ENCODE results near the gene KRTAP5-4.

The KRTAP5-4 gene

GRCh38 chr11:1641096-1641495, 19.2 kb upstream of the KRTAP5-4 start:
- Histone ChIP-seq H3K36me3 (ENCODE audit: control insufficient read depth, insufficient read depth, low read length) (no peaks in the 10 kb centered on the region), H3K9me3 (ENCODE audit: control insufficient read depth, insufficient read depth, low read length) (no peaks in the 10 kb centered on the region), H3K4me1 (ENCODE audit: control insufficient read depth, insufficient read depth, low read length) (no peaks in the 10 kb centered on the region), H3K9ac (ENCODE audit: low read depth, low read length) (no peak overlapping the region), H3K4me3 (ENCODE audit: low read depth, low read length) (no peak overlapping the region), H3K27me3 (ENCODE audit: control insufficient read depth, insufficient read depth, low read length) (no peaks in the 10 kb centered on the region)

DNA sequence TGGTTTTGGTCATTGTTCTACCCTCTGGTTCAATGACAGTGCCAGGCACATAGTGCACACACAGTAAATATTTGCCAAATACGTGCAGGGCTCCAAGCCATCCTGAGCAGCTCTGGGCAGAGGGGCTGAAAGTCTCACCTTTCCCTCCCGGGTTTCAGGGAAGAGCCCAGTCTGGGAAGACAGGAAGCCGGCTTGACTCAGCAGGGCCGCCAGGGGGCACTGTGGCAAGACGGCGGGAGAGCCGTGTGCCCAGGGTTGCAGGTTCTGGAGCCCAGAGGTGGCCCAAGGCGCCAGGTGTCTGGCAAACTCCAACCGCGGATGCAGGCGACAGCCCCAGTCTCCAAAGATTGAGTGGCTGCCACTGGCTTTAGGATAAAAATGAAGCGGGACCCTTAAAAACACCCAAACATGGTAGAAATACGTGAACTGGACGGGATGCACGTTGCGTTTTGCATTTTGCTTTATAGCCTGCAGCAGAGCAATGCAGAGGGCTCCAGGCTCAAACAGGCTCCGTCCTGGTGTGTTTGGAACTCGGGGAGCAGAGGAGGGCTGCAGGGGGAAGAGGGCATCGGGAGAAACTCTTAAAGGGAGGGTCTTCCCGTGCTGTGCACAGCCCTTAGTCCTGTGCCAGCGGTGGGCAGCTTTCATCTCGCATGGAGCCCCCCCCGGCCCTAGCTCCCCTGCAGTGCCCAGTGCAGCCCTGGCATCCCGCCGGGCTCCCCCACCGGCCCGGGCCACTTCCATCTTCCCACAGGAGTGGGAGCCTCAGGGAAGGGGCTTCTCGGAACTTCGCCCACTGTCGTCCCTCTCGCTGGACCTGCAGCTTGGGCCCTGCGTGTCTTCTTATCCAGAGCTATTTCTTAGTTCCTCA, 18.4 kb upstream of the KRTAP5-4 start:
- no peak overlapping the region for H3K9ac ChIP-seq (ENCODE audit: low read depth, low read length)
- no peaks in the 10 kb centered on the region for H3K9me3 ChIP-seq (ENCODE audit: control insufficient read depth, insufficient read depth, low read length)
- H3K4me1 ChIP-seq (ENCODE audit: control insufficient read depth, insufficient read depth, low read length): no peaks in the 10 kb centered on the region
- H3K4me3 ChIP-seq (ENCODE audit: low read depth, low read length): no peak overlapping the region
- no peaks in the 10 kb centered on the region for H3K36me3 ChIP-seq (ENCODE audit: control insufficient read depth, insufficient read depth, low read length)
- H3K27me3 ChIP-seq (ENCODE audit: control insufficient read depth, insufficient read depth, low read length): no peaks in the 10 kb centered on the region

DNA sequence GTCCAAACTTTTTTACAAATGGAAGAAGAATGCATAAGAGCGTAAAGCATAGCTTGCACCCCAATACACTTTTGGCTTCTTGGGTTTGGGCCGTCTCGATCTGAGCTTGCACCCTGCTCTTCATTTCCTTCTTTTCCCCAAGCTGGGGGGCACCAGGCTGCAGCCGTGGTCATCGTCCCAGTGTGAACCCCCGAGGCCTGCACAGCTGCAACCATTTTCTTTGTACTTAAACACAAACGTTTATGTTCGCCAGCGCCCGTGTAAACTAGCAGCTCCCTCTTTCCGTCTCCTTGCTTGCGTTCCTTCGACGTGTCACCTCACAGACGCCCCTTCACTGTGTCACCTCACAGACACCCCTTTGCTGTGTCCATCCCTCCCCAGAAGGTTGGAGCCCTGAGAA, 17.7 kb upstream of the KRTAP5-4 start:
- H3K9me3 ChIP-seq (ENCODE audit: control insufficient read depth, insufficient read depth, low read length): no peaks in the 10 kb centered on the region
- no peak overlapping the region for H3K4me3 ChIP-seq (ENCODE audit: low read depth, low read length)
- no peak overlapping the region for H3K9ac ChIP-seq (ENCODE audit: low read depth, low read length)
- no peaks in the 10 kb centered on the region for H3K27me3 ChIP-seq (ENCODE audit: control insufficient read depth, insufficient read depth, low read length)
- no peaks in the 10 kb centered on the region for H3K4me1 ChIP-seq (ENCODE audit: control insufficient read depth, insufficient read depth, low read length)
- H3K36me3 ChIP-seq (ENCODE audit: control insufficient read depth, insufficient read depth, low read length): no peaks in the 10 kb centered on the region

- Histone ChIP-seq H3K4me3 (ENCODE audit: low read depth, low read length) (no peak overlapping the region), H3K9ac (ENCODE audit: low read depth, low read length) (no peak overlapping the region), H3K36me3 (ENCODE audit: control insufficient read depth, insufficient read depth, low read length) (no peaks in the 10 kb centered on the region), H3K4me1 (ENCODE audit: control insufficient read depth, insufficient read depth, low read length) (no peaks in the 10 kb centered on the region), H3K9me3 (ENCODE audit: control insufficient read depth, insufficient read depth, low read length) (no peaks in the 10 kb centered on the region), H3K27me3 (ENCODE audit: control insufficient read depth, insufficient read depth, low read length) (no peaks in the 10 kb centered on the region)
Measured at GRCh38 chr11:1639102-1639620, 17.2 kb upstream of the KRTAP5-4 start.

DNA sequence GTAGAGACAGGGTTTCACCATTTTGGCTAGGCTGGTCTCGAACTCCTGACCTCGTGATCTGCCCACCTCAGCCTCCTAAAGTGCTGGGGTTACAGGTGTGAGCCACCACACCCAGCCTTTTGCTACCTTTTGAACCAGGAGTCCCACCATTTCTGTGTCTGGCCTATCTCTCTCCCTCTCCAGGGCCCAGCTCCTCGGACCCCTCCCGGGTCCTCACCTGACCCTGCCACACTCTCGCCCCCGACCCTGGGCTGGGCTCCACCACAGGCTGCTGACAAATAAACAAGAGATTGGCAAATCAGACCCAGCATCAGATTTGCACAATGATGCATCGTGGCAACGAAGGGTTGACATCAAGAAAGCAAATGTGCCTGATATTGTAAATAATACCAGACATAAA, 16.4 kb upstream of the KRTAP5-4 start:
- Histone ChIP-seq H3K4me3 (ENCODE audit: low read depth, low read length) (no peak overlapping the region), H3K27me3 (ENCODE audit: control insufficient read depth, insufficient read depth, low read length) (no peaks in the 10 kb centered on the region), H3K4me1 (ENCODE audit: control insufficient read depth, insufficient read depth, low read length) (no peaks in the 10 kb centered on the region), H3K9ac (ENCODE audit: low read depth, low read length) (no peak overlapping the region), H3K9me3 (ENCODE audit: control insufficient read depth, insufficient read depth, low read length) (no peaks in the 10 kb centered on the region), H3K36me3 (ENCODE audit: control insufficient read depth, insufficient read depth, low read length) (no peaks in the 10 kb centered on the region)

- Histone ChIP-seq H3K27me3 (ENCODE audit: control insufficient read depth, insufficient read depth, low read length) (no peaks in the 10 kb centered on the region), H3K9ac (ENCODE audit: low read depth, low read length) (no peak overlapping the region), H3K36me3 (ENCODE audit: control insufficient read depth, insufficient read depth, low read length) (no peaks in the 10 kb centered on the region), H3K4me1 (ENCODE audit: control insufficient read depth, insufficient read depth, low read length) (no peaks in the 10 kb centered on the region), H3K4me3 (ENCODE audit: low read depth, low read length) (no peak overlapping the region), H3K9me3 (ENCODE audit: control insufficient read depth, insufficient read depth, low read length) (no peaks in the 10 kb centered on the region)
Measured at GRCh38 chr11:1637628-1638027, 15.7 kb upstream of the KRTAP5-4 start.

DNA sequence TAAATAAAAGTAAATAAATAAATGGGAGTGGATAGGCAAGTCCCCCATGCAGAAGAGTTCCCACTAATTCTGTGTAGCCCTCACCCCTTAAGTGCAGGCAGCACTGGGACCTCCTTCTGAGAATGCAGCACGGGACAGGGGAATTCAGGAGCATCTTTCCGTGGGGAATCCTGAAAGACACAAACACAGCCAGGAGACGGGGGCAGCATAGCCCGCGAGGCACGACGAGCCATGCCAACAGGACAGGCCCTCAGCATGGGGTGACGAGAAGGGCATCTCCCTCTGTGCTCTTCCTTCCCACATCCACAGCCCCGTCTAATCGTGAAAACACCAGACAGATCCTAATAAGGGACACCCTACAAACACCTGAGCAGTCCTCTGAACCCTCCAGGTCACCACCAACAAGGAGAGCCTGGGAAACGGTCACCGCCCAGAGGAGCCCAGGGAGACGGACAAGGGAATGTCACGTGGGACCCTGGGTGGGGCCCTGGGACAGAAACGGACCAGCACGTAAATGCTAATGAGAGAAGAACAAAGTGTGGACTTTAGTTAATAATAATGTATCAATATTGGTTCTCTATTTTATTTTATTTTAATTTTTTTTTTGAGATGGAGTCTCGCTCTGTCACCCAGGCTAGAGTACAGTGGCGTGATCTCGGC, 14.5 kb upstream of the KRTAP5-4 start:
- Histone ChIP-seq H3K27me3 (ENCODE audit: control insufficient read depth, insufficient read depth, low read length) (no peaks in the 10 kb centered on the region), H3K9me3 (ENCODE audit: control insufficient read depth, insufficient read depth, low read length) (no peaks in the 10 kb centered on the region), H3K4me1 (ENCODE audit: control insufficient read depth, insufficient read depth, low read length) (no peaks in the 10 kb centered on the region), H3K9ac (ENCODE audit: low read depth, low read length) (no peak overlapping the region), H3K36me3 (ENCODE audit: control insufficient read depth, insufficient read depth, low read length) (no peaks in the 10 kb centered on the region), H3K4me3 (ENCODE audit: low read depth, low read length) (no peak overlapping the region)

GRCh38 chr11:1633864-1634263, 11.9 kb upstream of the KRTAP5-4 start:
- no peak overlapping the region for H3K9ac ChIP-seq (ENCODE audit: low read depth, low read length)
- no peaks in the 10 kb centered on the region for H3K36me3 ChIP-seq (ENCODE audit: control insufficient read depth, insufficient read depth, low read length)
- H3K27me3 ChIP-seq (ENCODE audit: control insufficient read depth, insufficient read depth, low read length): peaks cover 5% of the 10 kb centered on the region
- H3K9me3 ChIP-seq (ENCODE audit: control insufficient read depth, insufficient read depth, low read length): no peaks in the 10 kb centered on the region
- H3K4me3 ChIP-seq (ENCODE audit: low read depth, low read length): no peak overlapping the region
- H3K4me1 ChIP-seq (ENCODE audit: control insufficient read depth, insufficient read depth, low read length): peaks cover 3% of the 10 kb centered on the region

DNA sequence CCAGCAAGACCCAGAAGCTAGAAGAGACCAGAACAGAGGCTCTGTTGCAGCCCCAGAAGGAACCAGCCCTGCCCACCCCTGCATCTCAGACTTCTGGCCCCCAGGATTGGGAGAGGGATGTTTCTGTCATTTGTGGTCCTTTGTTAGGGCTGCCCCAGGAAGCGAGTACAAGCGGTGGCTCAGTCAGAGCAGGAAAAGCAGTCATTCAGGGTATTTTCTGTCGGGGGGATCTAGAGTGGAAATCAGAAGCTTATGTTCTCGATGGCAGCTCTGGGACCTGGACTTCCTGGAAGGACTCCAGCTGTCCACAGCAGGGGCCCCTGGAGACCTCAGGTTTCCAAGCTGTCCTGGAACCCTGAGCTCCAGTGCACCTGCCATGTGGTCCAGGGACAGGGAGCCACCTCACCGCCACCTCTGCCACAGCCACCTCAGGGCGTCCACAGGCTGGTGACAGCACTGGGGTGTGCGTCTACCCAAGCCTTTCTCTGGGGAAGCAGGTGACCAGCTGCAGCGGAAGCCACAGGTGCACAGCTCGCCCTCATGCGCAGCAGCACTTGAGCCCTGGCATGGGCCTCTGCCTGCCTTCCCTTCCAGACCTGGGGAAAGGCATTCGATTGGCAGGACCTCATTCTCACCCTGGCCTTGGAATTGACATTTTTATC, 10.2 kb upstream of the KRTAP5-4 start:
- peaks cover 3% of the 10 kb centered on the region for H3K4me1 ChIP-seq (ENCODE audit: control insufficient read depth, insufficient read depth, low read length)
- H3K36me3 ChIP-seq (ENCODE audit: control insufficient read depth, insufficient read depth, low read length): no peaks in the 10 kb centered on the region
- H3K9me3 ChIP-seq (ENCODE audit: control insufficient read depth, insufficient read depth, low read length): no peaks in the 10 kb centered on the region
- H3K9ac ChIP-seq (ENCODE audit: low read depth, low read length): no peak overlapping the region
- peaks cover 5% of the 10 kb centered on the region for H3K27me3 ChIP-seq (ENCODE audit: control insufficient read depth, insufficient read depth, low read length)
- H3K4me3 ChIP-seq (ENCODE audit: low read depth, low read length): no peak overlapping the region

DNA sequence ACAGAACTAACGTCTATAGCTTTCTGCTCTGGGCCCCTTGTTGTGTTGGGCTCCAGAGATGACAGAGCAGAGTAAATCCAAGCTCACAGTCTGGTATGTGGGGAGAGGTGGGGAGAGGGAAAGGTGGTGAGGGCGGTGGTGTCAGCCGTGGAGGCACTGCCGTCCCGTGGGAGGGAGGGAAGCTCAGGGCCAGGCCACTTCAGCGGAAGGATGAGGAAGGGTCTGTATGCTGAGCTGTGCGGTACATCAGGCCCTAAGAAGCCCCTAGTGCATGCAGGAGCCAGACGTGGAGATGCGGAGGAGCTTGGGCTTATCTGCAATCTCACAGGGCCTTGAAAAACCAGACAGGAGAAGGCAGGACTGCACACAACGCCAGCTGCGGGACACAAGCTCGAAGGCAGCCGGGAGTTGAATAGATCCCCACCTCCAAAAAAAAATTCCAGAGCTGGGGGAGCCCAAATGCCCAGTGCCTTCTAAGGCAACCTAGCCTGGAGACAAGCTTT, 9.2 kb upstream of the KRTAP5-4 start:
- peaks cover 5% of the 10 kb centered on the region for H3K27me3 ChIP-seq (ENCODE audit: control insufficient read depth, insufficient read depth, low read length)
- H3K4me3 ChIP-seq (ENCODE audit: low read depth, low read length): no peak overlapping the region
- no peaks in the 10 kb centered on the region for H3K9me3 ChIP-seq (ENCODE audit: control insufficient read depth, insufficient read depth, low read length)
- H3K4me1 ChIP-seq (ENCODE audit: control insufficient read depth, insufficient read depth, low read length): peaks cover 3% of the 10 kb centered on the region
- no peak overlapping the region for H3K9ac ChIP-seq (ENCODE audit: low read depth, low read length)
- no peaks in the 10 kb centered on the region for H3K36me3 ChIP-seq (ENCODE audit: control insufficient read depth, insufficient read depth, low read length)

DNA sequence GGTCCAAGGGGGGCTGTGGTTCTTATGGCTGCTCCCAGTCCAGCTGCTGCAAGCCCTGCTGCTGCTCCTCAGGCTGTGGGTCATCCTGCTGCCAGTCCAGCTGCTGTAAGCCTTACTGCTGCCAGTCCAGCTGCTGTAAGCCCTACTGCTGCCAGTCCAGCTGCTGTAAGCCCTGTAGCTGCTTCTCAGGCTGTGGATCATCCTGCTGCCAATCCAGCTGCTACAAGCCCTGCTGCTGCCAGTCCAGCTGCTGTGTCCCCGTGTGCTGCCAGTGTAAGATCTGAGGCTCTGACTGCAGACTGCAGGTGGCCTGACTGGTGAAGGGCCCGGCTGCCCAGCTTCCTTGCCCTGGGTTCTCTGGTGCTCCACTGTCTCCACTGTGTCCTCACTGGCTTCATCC, 8.3 kb upstream of the KRTAP5-4 start:
- Histone ChIP-seq H3K4me3 (ENCODE audit: low read depth, low read length) (no peak overlapping the region), H3K36me3 (ENCODE audit: control insufficient read depth, insufficient read depth, low read length) (no peaks in the 10 kb centered on the region), H3K9ac (ENCODE audit: low read depth, low read length) (no peak overlapping the region), H3K9me3 (ENCODE audit: control insufficient read depth, insufficient read depth, low read length) (no peaks in the 10 kb centered on the region), H3K4me1 (ENCODE audit: control insufficient read depth, insufficient read depth, low read length) (peaks cover 3% of the 10 kb centered on the region), H3K27me3 (ENCODE audit: control insufficient read depth, insufficient read depth, low read length) (peaks cover 5% of the 10 kb centered on the region)

All from iPS-15b (cell line).